ENCODE results near the gene TREM1. TPM values are rescaled to one million over a fixed set of nuclear protein-coding genes. Genes with fewer than 3 reads are reported as not detected.

TREM1 gene
- total RNA-seq, 4 donors from 2014 or later: 0.63 to 4.5 (median 1.0) TPM; not detected in 1

DNA sequence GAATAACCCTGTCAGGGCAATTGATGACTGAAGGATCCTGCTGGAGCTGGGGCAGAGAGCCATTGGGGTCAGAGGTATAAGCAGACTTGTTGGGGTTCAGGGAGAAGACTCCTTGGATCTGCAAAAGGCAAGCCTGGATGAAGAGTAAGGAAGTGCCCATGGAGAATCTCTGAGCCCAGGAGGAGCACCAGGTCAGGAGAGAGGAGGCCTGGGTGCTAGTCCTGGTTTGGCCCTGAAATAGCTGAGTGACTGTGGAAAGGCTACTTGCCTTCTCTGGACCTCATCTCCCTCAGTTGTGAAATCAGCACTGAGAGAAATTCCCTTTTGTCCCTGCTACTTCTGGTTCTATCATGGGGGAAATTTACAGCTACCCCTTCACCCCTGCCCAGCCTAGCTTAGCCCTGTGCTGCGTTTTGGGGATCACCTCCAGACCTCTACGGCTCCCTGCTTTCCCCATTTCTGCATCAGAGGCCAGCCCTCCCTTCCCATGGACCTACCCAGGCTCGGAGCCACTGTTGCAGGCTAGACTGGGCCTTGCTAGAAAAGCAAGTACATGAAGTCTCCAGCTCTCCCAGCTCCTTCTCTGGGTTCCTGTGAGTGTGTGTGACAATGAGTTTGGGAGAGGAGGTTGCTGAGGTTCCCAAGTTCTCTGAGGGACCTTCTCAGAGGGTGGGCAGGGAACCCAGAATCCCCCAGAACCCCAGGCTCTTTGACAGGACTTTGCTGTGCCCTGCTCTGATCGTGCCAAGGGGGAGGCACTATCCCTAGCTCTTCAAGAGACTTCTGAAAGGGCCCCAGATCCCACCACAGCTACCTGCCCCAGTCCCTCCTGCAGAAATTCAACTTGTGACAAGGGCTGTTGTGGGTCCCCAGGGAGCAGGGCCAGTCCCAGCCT lies 46.6 kb upstream of the TREM1 start:
- no peak for DNase-seq
- no peak overlapping the region for H3K27ac ChIP-seq
- H3K36me3 ChIP-seq: no peaks in the 10 kb centered on the region
- intact Hi-C loops (cut with DNase I): no loop called here
- H3K9me3 ChIP-seq: no peaks in the 10 kb centered on the region
- H3K4me1 ChIP-seq: no peaks in the 10 kb centered on the region
- WGBS, 2 donors: 83 to 91% methylated on average over 3 to 4 of the region's 4 CpGs
- TF ChIP-seq CTCF (IDR thresholded peaks at IDR 0.05) (no peak), POLR2A (IDR thresholded peaks at IDR 0.05) (no peak)
- no peaks in the 10 kb centered on the region for H3K27me3 ChIP-seq
- no peak overlapping the region for H3K4me3 ChIP-seq (replicated peaks in 1 of 3)

GRCh38 chr6:41332241-41332640 lies 45.8 kb upstream of the TREM1 start:
- no peak overlapping the region for H3K4me3 ChIP-seq (replicated peaks in 1 of 3)
- H3K36me3 ChIP-seq: no peaks in the 10 kb centered on the region
- intact Hi-C loops (cut with DNase I): no loop called here
- H3K27ac ChIP-seq: no peak overlapping the region
- no peaks in the 10 kb centered on the region for H3K27me3 ChIP-seq
- TF ChIP-seq POLR2A (IDR thresholded peaks at IDR 0.05) (no peak), CTCF (IDR thresholded peaks at IDR 0.05) (no peak)
- no peaks in the 10 kb centered on the region for H3K4me1 ChIP-seq
- WGBS, 2 donors: 71 to 79% methylated on average over 8 of the region's 8 CpGs
- no peaks in the 10 kb centered on the region for H3K9me3 ChIP-seq
- DNase-seq: no peak

GRCh38 chr6:41331401-41332150 lies 45.1 kb upstream of the TREM1 start:
- Histone ChIP-seq H3K27ac (no peak overlapping the region), H3K36me3 (no peaks in the 10 kb centered on the region), H3K27me3 (no peaks in the 10 kb centered on the region), H3K4me1 (no peaks in the 10 kb centered on the region), H3K4me3 (replicated peaks in 1 of 3) (no peak overlapping the region), H3K9me3 (no peaks in the 10 kb centered on the region)
- intact Hi-C loops (cut with DNase I): no loop called here
- DNase-seq: no peak
- 88 to 94% methylated on average over 11 of the region's 11 CpGs for WGBS, 2 donors
- TF ChIP-seq CTCF (IDR thresholded peaks at IDR 0.05) (no peak), POLR2A (IDR thresholded peaks at IDR 0.05) (no peak)

GRCh38 chr6:41327177-41327576 lies 40.7 kb upstream of the TREM1 start:
- Histone ChIP-seq H3K27ac (no peak overlapping the region), H3K9me3 (no peaks in the 10 kb centered on the region), H3K36me3 (no peaks in the 10 kb centered on the region), H3K4me3 (replicated peaks in 1 of 3) (no peak overlapping the region), H3K4me1 (no peaks in the 10 kb centered on the region), H3K27me3 (no peaks in the 10 kb centered on the region)
- TF ChIP-seq POLR2A (IDR thresholded peaks at IDR 0.05): no peak
- no peak for TF ChIP-seq CTCF (IDR thresholded peaks at IDR 0.05)
- intact Hi-C loops (cut with DNase I): no loop called here
- DNase-seq: no peak
- 79 to 82% methylated on average over 2 of the region's 2 CpGs for WGBS, 2 donors

- Histone ChIP-seq H3K4me1 (no peaks in the 10 kb centered on the region), H3K4me3 (replicated peaks in 1 of 3) (no peak overlapping the region), H3K36me3 (no peaks in the 10 kb centered on the region), H3K27ac (no peak overlapping the region), H3K27me3 (no peaks in the 10 kb centered on the region), H3K9me3 (no peaks in the 10 kb centered on the region)
- TF ChIP-seq POLR2A (IDR thresholded peaks at IDR 0.05) (no peak), CTCF (IDR thresholded peaks at IDR 0.05) (no peak)
- intact Hi-C loops (cut with DNase I): no loop called here
- 79 to 80% methylated on average over 9 of the region's 9 CpGs for WGBS, 2 donors
- DNase-seq: no peak
These were observed 39.6 kb upstream of the TREM1 start for GRCh38 chr6:41326092-41326491.
